OCI-LY1 (cell line): Measurements from ENCODE around the gene ST6GALNAC6.

Experiments
- EZH2 ChIP-seq: fragments of 200-600 bp; sonication (generic), shearing (Covaris generic); IDR thresholded peaks from 2 replicates; pipeline ENCODE4 v1.8.0; 2017; ENCODE audit warnings: borderline replicate concordance, mixed run types, mild to moderate bottlenecking, antibody characterized with exemption, low read length, moderate library complexity, mixed read lengths
- TF ChIP-seq, protein P1 (sequence below): fragments of 200-600 bp; sonication (generic), shearing (Covaris generic); IDR thresholded peaks from 2 replicates; pipeline ENCODE4 v1.5.1; 2017; ENCODE audit warnings: mild to moderate bottlenecking, antibody characterized with exemption, low read length, moderate library complexity, mixed read lengths

DNA sequence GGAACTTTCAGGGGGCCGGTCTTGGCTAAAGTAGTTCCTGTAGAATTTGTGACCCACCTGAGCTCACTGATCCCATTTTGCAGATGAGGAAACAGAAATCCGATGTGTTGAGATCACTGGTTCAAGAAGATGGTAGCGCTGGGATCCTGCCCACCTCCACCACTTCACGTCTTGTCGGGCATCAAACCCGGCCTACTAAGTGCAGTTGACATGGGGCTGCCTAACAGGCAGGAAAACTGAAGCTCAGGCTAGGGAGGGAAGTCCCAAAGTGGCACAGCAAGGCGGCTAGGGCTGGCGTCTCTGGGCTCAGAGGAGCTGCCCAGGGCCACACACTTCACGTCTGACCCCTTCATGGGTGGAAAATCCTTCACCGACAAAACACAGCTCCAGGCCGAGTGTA, 44.4 kb downstream of the ST6GALNAC6 start:
- TF ChIP-seq, protein P1, sequence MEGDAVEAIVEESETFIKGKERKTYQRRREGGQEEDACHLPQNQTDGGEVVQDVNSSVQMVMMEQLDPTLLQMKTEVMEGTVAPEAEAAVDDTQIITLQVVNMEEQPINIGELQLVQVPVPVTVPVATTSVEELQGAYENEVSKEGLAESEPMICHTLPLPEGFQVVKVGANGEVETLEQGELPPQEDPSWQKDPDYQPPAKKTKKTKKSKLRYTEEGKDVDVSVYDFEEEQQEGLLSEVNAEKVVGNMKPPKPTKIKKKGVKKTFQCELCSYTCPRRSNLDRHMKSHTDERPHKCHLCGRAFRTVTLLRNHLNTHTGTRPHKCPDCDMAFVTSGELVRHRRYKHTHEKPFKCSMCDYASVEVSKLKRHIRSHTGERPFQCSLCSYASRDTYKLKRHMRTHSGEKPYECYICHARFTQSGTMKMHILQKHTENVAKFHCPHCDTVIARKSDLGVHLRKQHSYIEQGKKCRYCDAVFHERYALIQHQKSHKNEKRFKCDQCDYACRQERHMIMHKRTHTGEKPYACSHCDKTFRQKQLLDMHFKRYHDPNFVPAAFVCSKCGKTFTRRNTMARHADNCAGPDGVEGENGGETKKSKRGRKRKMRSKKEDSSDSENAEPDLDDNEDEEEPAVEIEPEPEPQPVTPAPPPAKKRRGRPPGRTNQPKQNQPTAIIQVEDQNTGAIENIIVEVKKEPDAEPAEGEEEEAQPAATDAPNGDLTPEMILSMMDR: no peak
- no peak for TF ChIP-seq EZH2
